Neural cell (in vitro differentiated cells): ENCODE data around the gene PRKRIP1. TPM values are rescaled to one million over a fixed set of nuclear protein-coding genes. Genes with fewer than 3 reads are reported as not detected.

Experiments
- H2AFZ ChIP-seq: fragments of 200-600, 300-800 bp; sonication (generic), shearing (Covaris generic); 2 replicates; pipeline ENCODE4 v1.6.0; 2014; ENCODE audit warnings: low read depth, mild to moderate bottlenecking, antibody characterized with exemption, low read length, moderate library complexity
- H3F3A ChIP-seq: fragments of 200-600 bp; shearing (Covaris generic); 2 replicates; pipeline ENCODE4 v1.6.1; 2016; ENCODE audit warnings: mild to moderate bottlenecking, moderate library complexity, mixed read lengths, antibody characterized with exemption, low read length; ENCODE audit not compliant: insufficient read depth, poor library complexity, severe bottlenecking
- H3K27ac ChIP-seq: fragments of 200-600, 300-800 bp; sonication (generic), shearing (Covaris generic); 2 replicates; pipeline ENCODE4 v1.5.1; 2014; ENCODE audit warnings: mild to moderate bottlenecking, low read length, moderate library complexity
- H3K27me3 ChIP-seq: fragments of 300-800, 200-600 bp; sonication (generic), shearing (Covaris generic); 2 replicates; pipeline ENCODE4 v1.6.0; 2014; ENCODE audit warnings: mild to moderate bottlenecking, low read depth, low read length, moderate library complexity; ENCODE audit not compliant: insufficient read depth
- H3K36me3 ChIP-seq: fragments of 300-800, 200-600 bp; sonication (generic), shearing (Covaris generic); 2 replicates; pipeline ENCODE4 v1.5.1; 2014; ENCODE audit warnings: mild to moderate bottlenecking, antibody characterized with exemption, low read length, moderate library complexity; ENCODE audit not compliant: insufficient read depth
- H3K4me2 ChIP-seq: fragments of 300-800, 200-600 bp; sonication (generic), shearing (Covaris generic); 2 replicates; pipeline ENCODE4 v1.6.0; 2014; ENCODE audit warnings: mild to moderate bottlenecking, low read length
- H3K4me3 ChIP-seq: fragments of 300-800, 200-600 bp; sonication (generic), shearing (Covaris generic); 2 replicates; pipeline ENCODE4 v1.5.1; 2014; ENCODE audit warnings: mild to moderate bottlenecking, low read length, moderate library complexity
- H3K79me2 ChIP-seq: fragments of 200-600 bp; shearing (Covaris generic); replicated peaks from 2 replicates; pipeline ENCODE4 v1.6.0; 2014; ENCODE audit warnings: mild to moderate bottlenecking, low read length, moderate library complexity; ENCODE audit not compliant: insufficient read depth
- H3K9ac ChIP-seq: fragments of 300-800, 200-600 bp; sonication (generic), shearing (Covaris generic); 2 replicates; pipeline ENCODE4 v1.6.1; 2016; ENCODE audit warnings: mild to moderate bottlenecking, low read length, mixed read lengths
- H3K9me2 ChIP-seq: fragments of 200-600 bp; shearing (Covaris generic); 2 replicates; pipeline ENCODE4 v1.6.1; 2016; ENCODE audit warnings: mild to moderate bottlenecking, low read length, mixed read lengths; ENCODE audit not compliant: insufficient read depth
- H3K9me3 ChIP-seq: fragments of 200-600, 300-800 bp; sonication (generic), shearing (Covaris generic); 2 replicates; pipeline ENCODE4 v1.6.1; 2016; ENCODE audit warnings: mild to moderate bottlenecking, mixed run types, low read length, moderate library complexity, mixed read lengths
- H4K20me1 ChIP-seq: fragments of 200-600 bp; shearing (Covaris generic); 2 replicates; pipeline ENCODE4 v1.6.1; 2016; ENCODE audit warnings: mild to moderate bottlenecking, mixed run types; ENCODE audit not compliant: insufficient read depth
- CTCF ChIP-seq: fragments of 450-650 bp; IDR thresholded peaks from 2 replicates; pipeline ENCODE4 v1.5.1; 2014; ENCODE audit warnings: antibody characterized with exemption, mild to moderate bottlenecking, moderate library complexity; ENCODE audit not compliant: poor library complexity, severe bottlenecking
- EP300 ChIP-seq: fragments of 450-650 bp; conservative IDR thresholded peaks from 2 replicates; pipeline ENCODE4 v1.6.1; 2014; ENCODE audit warnings: antibody characterized with exemption, mild to moderate bottlenecking, moderate library complexity; ENCODE audit not compliant: poor library complexity, severe bottlenecking
- EZH2 ChIP-seq: fragments of 200-600, 300-800 bp; shearing (Covaris generic), sonication (generic); IDR thresholded peaks from 2 replicates; pipeline ENCODE4 v1.6.1; 2014; ENCODE audit warnings: antibody characterized with exemption, low read length, borderline replicate concordance, mild to moderate bottlenecking; ENCODE audit not compliant: insufficient read depth, poor library complexity, severe bottlenecking
- MXI1 ChIP-seq: fragments of 450-650 bp; conservative IDR thresholded peaks from 2 replicates; pipeline ENCODE4 v1.6.1; 2014; ENCODE audit warnings: antibody characterized with exemption, mild to moderate bottlenecking; ENCODE audit not compliant: poor library complexity, severe bottlenecking
- POLR2AphosphoS5 ChIP-seq: IDR thresholded peaks from 2 replicates; pipeline ENCODE4 v1.6.1; 2012
- RAD21 ChIP-seq: fragments of 450-650 bp; conservative IDR thresholded peaks from 2 replicates; pipeline ENCODE4 v1.6.1; 2014; ENCODE audit warnings: antibody characterized with exemption, mild to moderate bottlenecking, moderate library complexity
- REST ChIP-seq: IDR thresholded peaks from 2 replicates; pipeline ENCODE4 v1.6.1; 2012; ENCODE audit warnings: borderline replicate concordance
- SMC3 ChIP-seq: fragments of 450-650 bp; conservative IDR thresholded peaks from 2 replicates; pipeline ENCODE4 v1.6.1; 2014; ENCODE audit warnings: antibody characterized with exemption, mild to moderate bottlenecking, moderate library complexity; ENCODE audit not compliant: poor library complexity
- TAF1 ChIP-seq: IDR thresholded peaks from 2 replicates; pipeline ENCODE4 v1.6.1; 2012; ENCODE audit warnings: low read depth
- polyA plus RNA-seq: library from polyadenylated mRNA; depleted of rRNA; stranded (reverse); fragments of >200 nt; gene quantifications from 2 replicates; pipeline ENCODE4 v1.2.3, GENCODE V29; 2014

The PRKRIP1 gene
- polyA plus RNA-seq, 1 donor from 2014 or later, result 113 TPM

- no peaks in the 10 kb centered on the region for H3K79me2 ChIP-seq
- TF ChIP-seq RAD21, result no peak
- no peak for TF ChIP-seq TAF1
- TF ChIP-seq REST, result no peak
- no peak for TF ChIP-seq EP300
- TF ChIP-seq POLR2AphosphoS5, result no peak
- no peak for TF ChIP-seq SMC3
- no peak for TF ChIP-seq EZH2
- TF ChIP-seq MXI1, result no peak
- no peak for TF ChIP-seq CTCF
- no peak overlapping the region for H3K9ac ChIP-seq
- H3F3A ChIP-seq, result no peaks in the 10 kb centered on the region
- H4K20me1 ChIP-seq, result no peaks in the 10 kb centered on the region
- H2AFZ ChIP-seq, result no peak overlapping the region
- no peaks in the 10 kb centered on the region for H3K9me2 ChIP-seq
- H3K27me3 ChIP-seq, result no peaks in the 10 kb centered on the region
- H3K36me3 ChIP-seq, result no peaks in the 10 kb centered on the region
- H3K4me2 ChIP-seq, result no peak overlapping the region
- H3K27ac ChIP-seq, result no peak overlapping the region
- H3K4me3 ChIP-seq, result no peak overlapping the region
- no peaks in the 10 kb centered on the region for H3K9me3 ChIP-seq
Observed at GRCh38 chr7:102415685-102416225, 19.6 kb downstream of the PRKRIP1 start.

GRCh38 chr7:102416406-102416805 lies 20.2 kb downstream of the PRKRIP1 start:
- Histone ChIP-seq H3K9me2 (no peaks in the 10 kb centered on the region), H3F3A (no peaks in the 10 kb centered on the region), H3K9ac (no peak overlapping the region), H3K36me3 (no peaks in the 10 kb centered on the region), H4K20me1 (no peaks in the 10 kb centered on the region), H3K9me3 (no peaks in the 10 kb centered on the region), H3K4me2 (no peak overlapping the region), H3K27ac (no peak overlapping the region), H2AFZ (no peak overlapping the region), H3K79me2 (no peaks in the 10 kb centered on the region), H3K27me3 (no peaks in the 10 kb centered on the region), H3K4me3 (no peak overlapping the region)
- no peak for TF ChIP-seq CTCF
- TF ChIP-seq EP300, result no peak
- no peak for TF ChIP-seq REST
- no peak for TF ChIP-seq RAD21
- TF ChIP-seq TAF1, result no peak
- no peak for TF ChIP-seq POLR2AphosphoS5
- no peak for TF ChIP-seq SMC3
- no peak for TF ChIP-seq MXI1
- TF ChIP-seq EZH2, result no peak
